NCI-H1694 treated with DMSO at 0.1 percent for 48 hours (cell line): ENCODE measurements around the gene CEP55.

Source experiments
- DNase-seq: peaks from one replicate; lab custom pipeline; 2025; lab: John Stamatoyannopoulos, UW

CEP55 gene

DNA sequence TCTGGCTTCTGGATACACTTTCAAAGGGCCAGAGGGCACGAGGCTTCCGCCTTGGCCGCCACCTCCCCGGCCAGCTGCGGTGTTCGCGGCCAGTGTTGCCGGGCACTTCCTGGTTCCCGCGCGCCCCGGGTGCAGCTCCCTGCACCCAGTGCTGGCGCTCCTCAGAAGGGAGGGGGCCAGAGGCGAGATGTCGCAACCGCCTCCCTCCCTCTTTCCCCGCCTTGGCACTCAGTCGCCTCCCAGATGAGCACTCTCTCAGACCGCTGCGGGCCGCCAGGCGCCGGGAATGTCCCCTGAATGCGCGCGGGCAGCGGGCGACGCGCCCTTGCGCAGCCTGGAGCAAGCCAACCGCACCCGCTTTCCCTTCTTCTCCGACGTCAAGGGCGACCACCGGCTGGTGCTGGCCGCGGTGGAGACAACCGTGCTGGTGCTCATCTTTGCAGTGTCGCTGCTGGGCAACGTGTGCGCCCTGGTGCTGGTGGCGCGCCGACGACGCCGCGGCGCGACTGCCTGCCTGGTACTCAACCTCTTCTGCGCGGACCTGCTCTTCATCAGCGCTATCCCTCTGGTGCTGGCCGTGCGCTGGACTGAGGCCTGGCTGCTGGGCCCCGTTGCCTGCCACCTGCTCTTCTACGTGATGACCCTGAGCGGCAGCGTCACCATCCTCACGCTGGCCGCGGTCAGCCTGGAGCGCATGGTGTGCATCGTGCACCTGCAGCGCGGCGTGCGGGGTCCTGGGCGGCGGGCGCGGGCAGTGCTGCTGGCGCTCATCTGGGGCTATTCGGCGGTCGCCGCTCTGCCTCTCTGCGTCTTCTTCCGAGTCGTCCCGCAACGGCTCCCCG, 70.2 kb downstream of the CEP55 start, which contains the start of gene FFAR4:
Gene FFAR4 (plus strand): TSS at position 231 of the 842 bp plus-strand sequence. CDS start 56 bp downstream, at position 287.
- no peak for DNase-seq

DNA sequence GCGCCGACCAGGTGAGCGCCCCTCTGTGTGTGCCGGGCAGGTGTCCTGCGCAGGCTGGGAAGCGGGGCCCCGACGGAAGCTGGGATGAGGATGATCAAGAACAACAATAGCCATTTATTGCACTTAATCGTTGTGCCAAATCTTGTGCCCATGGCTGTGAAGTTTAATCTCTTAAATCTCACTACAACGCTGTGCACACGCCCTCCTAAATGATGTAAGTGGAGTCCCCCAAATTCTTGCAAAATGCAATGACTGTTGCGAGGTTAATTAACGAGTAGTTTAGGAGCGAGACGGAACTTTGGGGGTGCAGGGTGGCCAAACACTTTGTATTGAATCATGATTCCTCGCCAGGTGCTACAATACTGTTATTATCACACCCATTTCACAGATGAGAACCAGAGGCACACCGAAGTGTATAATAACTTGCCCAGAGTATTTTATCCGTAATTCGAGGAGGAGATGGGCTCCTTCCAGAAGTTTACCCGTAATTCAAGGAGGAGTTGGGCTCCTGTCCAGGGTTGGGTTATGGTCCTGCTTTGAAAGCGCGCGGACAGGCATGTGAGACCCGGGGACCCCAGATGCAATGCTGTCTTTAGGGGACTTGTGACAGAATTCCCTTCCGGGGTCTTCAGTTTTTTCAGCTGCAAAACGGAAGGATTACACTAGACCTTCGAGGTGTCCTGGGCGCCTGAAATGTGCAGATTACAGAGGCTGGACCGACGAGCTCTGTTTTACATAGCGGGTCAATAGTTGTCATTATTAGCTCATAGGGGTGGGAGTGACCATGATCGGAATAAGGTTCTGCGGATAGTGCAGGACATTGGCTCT, 71.1 kb downstream of the CEP55 start:
- no peak for DNase-seq

DNA sequence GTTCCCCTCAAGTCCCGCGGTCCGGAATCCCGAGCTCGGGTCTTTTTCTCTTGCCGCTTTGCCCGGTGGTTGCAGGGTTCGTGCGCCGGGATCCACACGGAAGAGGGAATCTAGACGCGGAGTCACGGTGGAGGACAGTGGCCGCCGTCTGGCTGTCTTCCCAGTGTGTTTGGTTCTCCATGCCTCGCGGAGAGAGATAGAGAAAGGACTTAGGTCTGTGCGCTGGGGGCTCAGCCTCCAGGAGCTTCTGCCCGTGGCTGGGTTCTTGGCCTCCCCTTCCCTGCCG, 71.6 kb downstream of the CEP55 start:
- DNase-seq, result no peak

DNA sequence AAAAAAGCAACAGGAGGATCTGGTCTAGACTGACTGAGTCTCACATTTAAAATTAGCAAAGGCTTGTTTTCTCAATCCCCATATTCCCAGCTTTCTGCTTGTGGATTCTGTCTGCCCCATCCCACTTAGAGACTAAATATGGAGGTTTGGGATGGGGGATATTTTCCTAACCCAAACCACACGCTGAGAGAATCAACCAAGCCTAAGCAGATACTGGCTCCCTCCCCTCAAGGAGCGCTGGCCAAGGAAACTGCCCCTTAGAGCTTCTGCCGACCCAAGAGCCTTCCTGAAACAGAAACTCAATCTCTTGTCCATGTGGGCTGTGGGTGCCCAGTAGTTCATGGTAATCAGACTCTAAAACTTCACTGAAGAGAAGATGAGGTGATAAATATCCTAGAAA, 74.0 kb downstream of the CEP55 start:
- DNase-seq, result no peak

DNA sequence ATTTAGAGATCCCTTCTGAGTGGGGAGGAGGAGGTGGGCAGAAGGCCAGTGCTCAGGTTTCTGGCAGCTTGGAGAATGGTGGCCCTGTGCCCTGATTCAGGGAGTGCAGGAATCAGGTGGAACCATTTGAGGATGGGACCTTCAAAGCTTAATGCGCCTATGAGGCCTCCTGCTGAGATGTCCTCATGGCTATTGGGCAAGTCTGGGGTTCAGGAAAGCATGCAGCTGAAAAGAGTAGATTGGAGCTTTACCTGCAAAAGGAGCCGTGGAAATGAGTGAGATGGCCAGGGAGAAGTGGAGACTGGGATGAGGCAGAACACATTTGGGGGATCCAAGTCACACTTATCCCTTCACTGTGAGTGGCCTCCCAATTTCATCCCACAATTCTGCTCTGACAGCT, 76.2 kb downstream of the CEP55 start:
- no peak for DNase-seq

DNA sequence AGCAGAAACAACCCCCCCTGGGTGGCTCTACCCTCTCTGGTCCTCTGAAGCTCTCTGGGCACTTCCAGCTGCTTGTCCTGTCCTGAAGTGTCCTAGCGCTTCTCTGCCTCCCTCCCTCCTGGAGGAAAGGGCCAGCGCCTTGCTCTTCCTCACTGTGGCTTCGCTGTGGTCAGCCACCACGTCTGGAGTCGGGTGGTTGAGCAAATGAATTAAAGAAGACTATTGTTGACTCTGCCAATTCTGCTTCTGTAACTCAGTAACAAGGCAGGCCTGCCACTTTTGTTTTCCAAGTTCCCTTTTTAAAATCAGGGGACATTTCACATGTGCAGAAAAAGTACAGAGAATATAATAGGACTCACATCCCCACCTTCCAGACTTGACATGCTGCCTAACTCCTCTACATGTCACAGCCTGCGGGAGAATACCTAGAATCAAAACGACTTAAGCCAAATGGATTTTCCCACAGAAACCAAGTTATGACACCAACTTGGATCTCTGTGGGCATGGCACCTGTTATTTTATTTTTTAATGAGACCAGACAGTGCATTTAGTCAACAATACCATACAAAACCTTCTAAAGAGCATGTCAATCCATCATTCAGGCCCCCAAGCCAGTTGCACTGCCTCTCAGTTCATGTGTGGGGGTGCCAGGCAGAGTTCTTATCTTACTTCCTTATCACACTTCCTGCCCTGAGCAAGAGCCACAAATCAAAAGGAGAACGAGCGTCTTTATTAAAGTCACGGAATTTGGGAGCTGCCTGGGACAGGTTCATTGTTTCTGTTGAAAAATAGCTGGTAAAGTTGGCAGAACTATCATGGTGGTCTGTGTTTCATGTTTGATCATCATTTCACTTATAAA, 76.9 kb downstream of the CEP55 start:
- DNase-seq, result no peak

DNA sequence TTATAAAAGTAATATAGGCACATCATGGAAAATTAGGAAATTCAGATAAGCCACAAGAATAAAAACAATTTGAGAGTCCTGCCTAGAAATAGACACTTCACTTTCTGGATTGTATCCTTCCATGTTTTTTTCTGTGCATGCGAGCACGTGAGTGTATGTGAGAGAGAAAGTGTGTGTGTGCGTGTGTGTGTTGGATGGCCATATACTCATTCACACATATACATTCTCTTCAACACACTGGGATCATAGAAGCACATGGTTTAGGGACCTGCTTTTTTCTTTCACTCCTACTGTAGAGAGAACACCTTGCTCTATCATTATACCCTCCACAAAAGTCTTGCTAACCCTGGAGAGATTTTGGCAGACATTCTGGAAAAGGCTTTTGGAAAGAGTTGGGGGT, 77.5 kb downstream of the CEP55 start:
- no peak for DNase-seq

DNA sequence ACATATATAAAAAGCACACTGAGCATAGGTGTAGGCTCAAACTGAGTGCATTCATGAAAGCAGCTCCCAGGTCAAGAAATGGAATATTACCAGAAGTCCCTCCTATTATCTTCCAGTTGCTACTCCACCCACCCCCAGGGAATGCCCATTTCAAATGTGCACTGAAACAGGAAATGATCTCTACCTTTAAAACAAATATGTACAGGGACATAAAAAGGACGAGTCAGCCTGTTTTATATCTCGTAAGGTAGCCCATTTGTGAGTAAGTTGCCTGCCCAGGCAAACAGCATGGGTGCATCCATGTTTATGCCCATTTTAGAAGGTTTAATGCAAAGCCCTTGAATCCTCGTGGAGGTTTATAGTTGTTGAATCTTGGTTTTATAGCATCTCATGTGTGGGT, 80.5 kb downstream of the CEP55 start:
- no peak for DNase-seq

DNA sequence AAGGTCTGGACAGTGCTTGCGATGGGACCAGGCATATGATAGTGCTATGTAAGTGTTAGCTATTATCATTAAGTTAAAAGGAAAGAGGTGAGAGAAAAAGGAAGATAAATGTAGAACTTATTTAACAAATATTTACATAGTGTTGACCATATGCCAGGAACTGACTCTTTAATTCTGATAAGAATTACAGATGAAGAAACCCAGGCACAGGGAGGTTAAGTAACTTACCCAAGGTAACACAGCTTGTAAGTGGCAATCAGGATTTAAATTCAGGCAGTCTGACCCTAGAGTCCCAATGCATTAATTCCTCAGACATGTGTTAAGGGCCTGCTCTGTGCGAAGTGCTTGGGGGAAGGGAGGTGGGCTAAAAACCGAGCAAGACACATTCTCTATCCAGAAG, 81.2 kb downstream of the CEP55 start:
- no peak for DNase-seq
